ENCODE data around the gene PAMR1. TPM values are rescaled to one million over a fixed set of nuclear protein-coding genes. Genes with fewer than 3 reads are reported as not detected.

Gene PAMR1
- total RNA-seq, 1 donor from 2014 or later, result 0.82 TPM

DNA sequence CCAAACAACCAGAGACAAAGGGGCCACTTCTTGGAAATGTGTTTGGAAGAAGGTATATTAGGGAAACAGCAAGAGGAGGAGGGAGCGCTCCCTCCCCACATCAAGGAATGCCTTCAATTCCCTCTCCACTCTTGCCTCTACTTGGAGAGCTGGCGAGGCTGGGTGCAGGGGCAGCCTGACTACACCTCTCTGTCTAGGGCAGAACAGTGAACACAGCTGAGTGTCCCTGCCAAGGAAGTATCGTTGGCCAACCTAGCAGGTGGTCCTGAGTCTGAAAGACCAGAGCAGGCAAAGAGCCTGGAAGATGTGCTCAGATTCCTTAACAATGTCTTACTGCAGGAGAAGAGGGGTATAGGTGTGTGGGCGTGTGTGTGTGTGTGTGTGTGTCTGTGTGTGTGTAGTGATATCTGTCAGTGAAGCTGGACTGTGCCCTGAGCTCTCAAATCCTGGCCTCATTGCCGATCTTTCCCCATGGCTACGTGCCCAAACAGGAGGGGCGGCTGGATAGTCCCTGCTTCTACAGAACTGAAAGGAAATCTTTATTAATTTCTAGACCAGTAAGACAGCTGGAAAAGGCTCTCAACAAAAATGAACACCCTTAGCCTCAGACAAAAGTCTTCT lies 46.8 kb downstream of the PAMR1 start:
- Mint-ChIP-seq H3K36me3 (ENCODE audit: low read depth, unreplicated experiment) (peaks cover 5% of the 10 kb centered on the region), H3K4me1 (ENCODE audit: unreplicated experiment) (peaks cover 29% of the 10 kb centered on the region), H3K27me3 (ENCODE audit: unreplicated experiment) (peaks cover 3% of the 10 kb centered on the region), H3K4me3 (ENCODE audit: unreplicated experiment) (peak overlapping the region; percentile 31), H3K9me3 (ENCODE audit: unreplicated experiment) (peaks cover 3% of the 10 kb centered on the region), H3K27ac (ENCODE audit: unreplicated experiment) (no peak overlapping the region)
- TF ChIP-seq, protein P1, sequence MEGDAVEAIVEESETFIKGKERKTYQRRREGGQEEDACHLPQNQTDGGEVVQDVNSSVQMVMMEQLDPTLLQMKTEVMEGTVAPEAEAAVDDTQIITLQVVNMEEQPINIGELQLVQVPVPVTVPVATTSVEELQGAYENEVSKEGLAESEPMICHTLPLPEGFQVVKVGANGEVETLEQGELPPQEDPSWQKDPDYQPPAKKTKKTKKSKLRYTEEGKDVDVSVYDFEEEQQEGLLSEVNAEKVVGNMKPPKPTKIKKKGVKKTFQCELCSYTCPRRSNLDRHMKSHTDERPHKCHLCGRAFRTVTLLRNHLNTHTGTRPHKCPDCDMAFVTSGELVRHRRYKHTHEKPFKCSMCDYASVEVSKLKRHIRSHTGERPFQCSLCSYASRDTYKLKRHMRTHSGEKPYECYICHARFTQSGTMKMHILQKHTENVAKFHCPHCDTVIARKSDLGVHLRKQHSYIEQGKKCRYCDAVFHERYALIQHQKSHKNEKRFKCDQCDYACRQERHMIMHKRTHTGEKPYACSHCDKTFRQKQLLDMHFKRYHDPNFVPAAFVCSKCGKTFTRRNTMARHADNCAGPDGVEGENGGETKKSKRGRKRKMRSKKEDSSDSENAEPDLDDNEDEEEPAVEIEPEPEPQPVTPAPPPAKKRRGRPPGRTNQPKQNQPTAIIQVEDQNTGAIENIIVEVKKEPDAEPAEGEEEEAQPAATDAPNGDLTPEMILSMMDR (IDR thresholded peaks at IDR 0.05; ENCODE audit: unreplicated experiment), result no peak
- DNase-seq (ENCODE audit: low spot score), result no peak

DNA sequence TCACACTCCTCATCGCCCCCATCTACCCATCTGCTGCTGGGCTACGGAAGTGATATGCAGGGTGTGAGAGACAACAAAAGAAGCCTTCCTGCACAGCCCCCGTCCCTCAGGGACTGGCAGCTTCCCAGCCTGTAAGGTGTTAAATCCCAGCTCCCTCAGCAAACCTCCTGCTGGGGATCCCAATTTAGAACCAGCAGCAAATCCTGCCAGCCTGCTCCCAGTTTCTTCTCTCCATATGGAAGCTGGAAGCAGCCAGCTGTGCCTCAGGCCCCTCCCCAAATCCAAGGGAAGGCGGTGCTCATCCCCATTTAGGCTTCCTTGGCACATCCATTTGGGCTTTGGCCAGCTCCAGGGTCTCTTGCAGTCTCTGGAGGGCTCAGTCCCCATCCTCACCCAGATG lies 47.5 kb downstream of the PAMR1 start:
- H3K9me3 Mint-ChIP-seq (ENCODE audit: unreplicated experiment), result peaks cover 3% of the 10 kb centered on the region
- H3K4me3 Mint-ChIP-seq (ENCODE audit: unreplicated experiment), result no peak overlapping the region
- H3K36me3 Mint-ChIP-seq (ENCODE audit: low read depth, unreplicated experiment), result no peaks in the 10 kb centered on the region
- no peak for DNase-seq (ENCODE audit: low spot score)
- no peak overlapping the region for H3K27ac Mint-ChIP-seq (ENCODE audit: unreplicated experiment)
- peaks cover 32% of the 10 kb centered on the region for H3K4me1 Mint-ChIP-seq (ENCODE audit: unreplicated experiment)
- TF ChIP-seq, protein P1 (IDR thresholded peaks at IDR 0.05; ENCODE audit: unreplicated experiment), result no peak
- peaks cover 3% of the 10 kb centered on the region for H3K27me3 Mint-ChIP-seq (ENCODE audit: unreplicated experiment)

DNA sequence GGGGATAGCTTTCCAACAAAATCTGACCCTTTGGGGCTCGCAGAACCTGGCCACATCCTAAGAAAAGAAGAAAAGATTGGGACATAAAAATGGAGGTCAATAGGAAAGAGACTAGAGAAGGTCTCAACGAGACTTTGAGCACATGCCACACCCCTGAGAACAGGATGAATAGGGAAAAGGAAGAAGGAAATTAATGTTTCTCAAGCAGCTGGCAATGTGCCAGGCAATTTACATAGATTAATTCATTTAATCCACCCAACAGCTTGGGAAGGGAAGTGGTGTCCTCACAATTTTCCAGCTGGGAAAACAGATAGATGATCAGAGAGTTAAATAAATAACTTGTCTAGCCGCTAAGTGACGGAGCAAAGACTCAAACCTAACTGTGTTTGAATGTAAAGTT lies 50.7 kb downstream of the PAMR1 start:
- Mint-ChIP-seq H3K36me3 (ENCODE audit: low read depth, unreplicated experiment) (no peaks in the 10 kb centered on the region), H3K27me3 (ENCODE audit: unreplicated experiment) (no peaks in the 10 kb centered on the region), H3K4me1 (ENCODE audit: unreplicated experiment) (peaks cover 29% of the 10 kb centered on the region), H3K9me3 (ENCODE audit: unreplicated experiment) (no peaks in the 10 kb centered on the region), H3K27ac (ENCODE audit: unreplicated experiment) (no peak overlapping the region), H3K4me3 (ENCODE audit: unreplicated experiment) (no peak overlapping the region)
- no peak for DNase-seq (ENCODE audit: low spot score)
- TF ChIP-seq, protein P1 (IDR thresholded peaks at IDR 0.05; ENCODE audit: unreplicated experiment), result no peak

DNA sequence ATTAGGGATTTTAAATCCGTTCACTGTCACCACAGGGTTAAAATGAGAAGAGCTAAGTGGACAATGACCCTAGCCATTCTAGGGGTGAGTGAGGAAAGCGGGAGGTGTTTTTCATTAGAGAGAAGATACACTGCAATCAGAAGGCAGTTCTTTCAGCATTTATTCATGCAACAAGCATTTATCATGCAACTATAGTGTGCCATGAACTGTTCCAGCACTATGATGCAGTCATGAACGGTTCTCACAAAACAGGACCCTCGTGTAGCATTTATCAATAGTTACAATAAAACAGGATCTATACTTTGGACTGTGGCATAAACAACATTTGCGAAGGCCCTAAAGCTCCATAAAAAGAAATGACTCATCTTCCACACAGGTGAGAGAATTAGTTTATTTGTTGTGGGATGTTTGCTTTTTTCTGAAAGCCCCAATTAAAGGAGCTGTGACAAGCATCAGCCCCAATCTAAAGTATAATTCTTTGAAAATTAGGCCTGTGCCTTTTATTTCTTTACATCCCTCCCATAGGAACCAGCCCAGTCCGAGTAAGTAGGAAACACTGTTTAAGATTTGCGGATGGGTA lies 51.5 kb downstream of the PAMR1 start:
- Mint-ChIP-seq H3K27ac (ENCODE audit: unreplicated experiment) (no peak overlapping the region), H3K4me1 (ENCODE audit: unreplicated experiment) (peaks cover 29% of the 10 kb centered on the region), H3K36me3 (ENCODE audit: low read depth, unreplicated experiment) (no peaks in the 10 kb centered on the region), H3K27me3 (ENCODE audit: unreplicated experiment) (no peaks in the 10 kb centered on the region), H3K9me3 (ENCODE audit: unreplicated experiment) (no peaks in the 10 kb centered on the region), H3K4me3 (ENCODE audit: unreplicated experiment) (no peak overlapping the region)
- no peak for DNase-seq (ENCODE audit: low spot score)
- TF ChIP-seq, protein P1 (IDR thresholded peaks at IDR 0.05; ENCODE audit: unreplicated experiment), result no peak

DNA sequence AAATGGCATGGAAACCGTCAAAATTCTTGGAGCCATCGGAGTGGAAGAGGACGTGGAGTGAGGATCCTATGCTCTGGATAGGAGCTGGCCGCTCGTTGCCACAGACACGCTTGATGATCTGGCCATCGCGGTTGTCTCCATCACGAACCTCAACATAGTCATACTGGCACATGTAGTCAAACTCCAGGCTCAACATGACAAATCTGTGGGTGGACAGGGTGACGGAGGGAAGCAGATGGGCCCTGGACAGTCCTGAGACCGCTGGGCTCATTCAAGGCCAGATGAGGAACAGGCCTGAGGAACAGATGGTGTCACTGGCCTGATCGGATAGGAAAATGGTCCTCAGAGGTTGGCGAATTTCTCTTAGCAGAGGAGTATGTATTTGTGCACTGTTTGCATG lies 54.8 kb downstream of the PAMR1 start:
- TF ChIP-seq, protein P1 (IDR thresholded peaks at IDR 0.05; ENCODE audit: unreplicated experiment), result no peak
- Mint-ChIP-seq H3K27me3 (ENCODE audit: unreplicated experiment) (no peaks in the 10 kb centered on the region), H3K36me3 (ENCODE audit: low read depth, unreplicated experiment) (no peaks in the 10 kb centered on the region), H3K4me3 (ENCODE audit: unreplicated experiment) (no peak overlapping the region), H3K4me1 (ENCODE audit: unreplicated experiment) (peaks cover 14% of the 10 kb centered on the region), H3K9me3 (ENCODE audit: unreplicated experiment) (no peaks in the 10 kb centered on the region), H3K27ac (ENCODE audit: unreplicated experiment) (no peak overlapping the region)
- DNase-seq (ENCODE audit: low spot score), result no peak
